K562 (cell line): ENCODE results near the gene TIAM1. TPM values are rescaled to one million over a fixed set of nuclear protein-coding genes. Genes with fewer than 3 reads are reported as not detected.

Experiments
- ATAC-seq: fragments of 200-7000 bp; cut with Tn5 transposase; 3 replicates; pipeline ENCODE4 v1.9.1; 2020; ENCODE audit warnings: moderate library complexity
- BruUV-seq: library from RNA; stranded (reverse); fragments of 400-500 nt; replicated peaks from 2 replicates; lab custom pipeline; 2021; lab: Mats Ljungman, UMichigan
- CTCF ChIA-PET: fragments of 300-600 bp; formaldehyde crosslinking; extraction: SDS; loops from one replicate; lab custom pipeline; 2021; ENCODE audit warnings: low intra/inter-chr PET ratio; lab: Yijun Ruan, JAX
- POLR2A ChIA-PET: fragments of 300-600, 350-650 bp; sonication (Branson Sonifier 250); formaldehyde crosslinking; extraction: SDS; loops from one replicate; lab custom pipeline; 2021; ENCODE audit warnings: antibody characterized with exemption, inconsistent platforms; lab: Yijun Ruan, JAX
- DNase-seq, 4 experiments: peaks; one replicate each; pipeline versions ENCODE4 v3.0.0 to v3.0.0-alpha.2; 2011 to 2018; ENCODE audit warnings: low spot score in 3 of 4, mixed read lengths in 3 of 4; ENCODE audit errors: extremely low read depth in 1 of 4
- FAIRE-seq: peaks from 2 replicates; lab custom pipeline; 2011; peaks lifted over from hg19 to GRCh38; lab: Jason Lieb, UNC
- H2AFZ ChIP-seq: 2 replicates; pipeline ENCODE4 v1.6.0; 2011; ENCODE audit warnings: low read depth, low read length, control low read depth, inconsistent platforms
- H3K27ac ChIP-seq: fragments of 200-600 bp; 3 replicates; pipeline ENCODE4 v1.8.0; 2011; ENCODE audit warnings: low read depth, mild to moderate bottlenecking, control low read depth, inconsistent platforms, low read length, moderate library complexity, mixed read lengths; ENCODE audit errors: extremely low read depth
- H3K27me3 ChIP-seq, 2 experiments: fragments of 300-600 bp in 1 of 2; 2 replicates in 1 of 2; 3 replicates in 1 of 2; pipeline versions ENCODE4 v1.6.0 to v1.8.0; 2011; ENCODE audit warnings: inconsistent platforms in 2 of 2, low read length in 2 of 2, mild to moderate bottlenecking in 1 of 2, mixed read lengths in 1 of 2, moderate library complexity in 1 of 2; ENCODE audit not compliant: control insufficient read depth in 2 of 2, insufficient read depth in 2 of 2
- H3K36me3 ChIP-seq: fragments of 300-600 bp; 3 replicates; pipeline ENCODE4 v1.8.0; 2011; ENCODE audit warnings: mild to moderate bottlenecking, low read length, inconsistent platforms; ENCODE audit not compliant: control insufficient read depth, insufficient read depth
- H3K4me1 ChIP-seq, 2 experiments: fragments of 200-600 bp in 1 of 2; replicated peaks in 1 of 2; 2 replicates in 1 of 2; 3 replicates in 1 of 2; pipeline versions ENCODE4 v1.5.1 to v1.8.0; 2011; ENCODE audit warnings: inconsistent platforms in 2 of 2, low read length in 2 of 2, mild to moderate bottlenecking in 1 of 2, mixed read lengths in 1 of 2, moderate library complexity in 1 of 2; ENCODE audit not compliant: control insufficient read depth in 2 of 2, insufficient read depth in 2 of 2
- H3K4me2 ChIP-seq: 2 replicates; pipeline ENCODE4 v1.6.1; 2011; ENCODE audit warnings: low read length, control low read depth, inconsistent platforms, mixed read lengths; ENCODE audit not compliant: insufficient read depth
- H3K4me3 ChIP-seq: fragments of 200-600 bp; sonication (generic), shearing (Covaris generic); 2 replicates; pipeline ENCODE4 v1.5.1; 2016; ENCODE audit warnings: control low read depth, inconsistent platforms
- H3K79me2 ChIP-seq: fragments of 200-600 bp; 3 replicates; pipeline ENCODE4 v1.8.0; 2011; ENCODE audit warnings: low read length, inconsistent platforms; ENCODE audit not compliant: control insufficient read depth, insufficient read depth
- H3K9ac ChIP-seq, 2 experiments: 2 replicates each; pipeline versions ENCODE4 v1.6.0 to v1.6.1; 2011; ENCODE audit warnings: low read depth in 2 of 2, low read length in 2 of 2, control low read depth in 1 of 2, inconsistent platforms in 1 of 2, mild to moderate bottlenecking in 1 of 2, mixed read lengths in 1 of 2; ENCODE audit not compliant: insufficient read depth in 1 of 2
- H3K9me1 ChIP-seq: one replicate; pipeline ENCODE4 v1.6.0; 2011; ENCODE audit warnings: inconsistent platforms, mild to moderate bottlenecking, low read length, moderate library complexity; ENCODE audit not compliant: control insufficient read depth, insufficient read depth
- H3K9me3 ChIP-seq: replicated peaks from 2 replicates; pipeline ENCODE4 v1.5.1; 2011; ENCODE audit warnings: low read depth, low read length, inconsistent platforms; ENCODE audit not compliant: control insufficient read depth, insufficient read depth
- H4K20me1 ChIP-seq: replicated peaks from 2 replicates; pipeline ENCODE4 v1.6.1; 2011; ENCODE audit warnings: low read length, inconsistent platforms, mixed read lengths; ENCODE audit not compliant: control insufficient read depth, insufficient read depth
- DDX20 ChIP-seq: fragments of 450-650 bp; IDR thresholded peaks from 2 replicates; pipeline ENCODE4 v1.6.1; 2016; ENCODE audit warnings: missing genetic modification characterization, low read depth, mild to moderate bottlenecking, missing compliant biosample characterization, moderate library complexity
- OTX1 ChIP-seq: fragments of 450-650 bp; formaldehyde crosslinking; IDR thresholded peaks from 2 replicates; pipeline ENCODE4 v1.4.0; 2022; ENCODE audit warnings: mild to moderate bottlenecking
- RAD51 ChIP-seq: fragments of 450-650 bp; IDR thresholded peaks from 2 replicates; pipeline ENCODE4 v1.7.1; 2016; ENCODE audit warnings: low read depth, mild to moderate bottlenecking, borderline replicate concordance
- RBM25 ChIP-seq: fragments of 200-400 bp; formaldehyde crosslinking; IDR thresholded peaks from 2 replicates; pipeline ENCODE4 v1.6.1; 2018; ENCODE audit warnings: low read length, low read depth, moderate library complexity; ENCODE audit not compliant: severe bottlenecking
- SP1 ChIP-seq: sonication (generic); formaldehyde crosslinking; IDR thresholded peaks from 2 replicates; pipeline ENCODE4 v1.8.1; 2022; ENCODE audit warnings: mild to moderate bottlenecking, missing genetic modification reagents
- WGBS: fragments of 100-300 bp; shearing (Covaris generic); methylation state at CpG from one replicate; pipeline ENCODE4 v1.1.6; 2016; ENCODE audit warnings: low coverage, mixed read lengths; ENCODE audit not compliant: insufficient coverage; ENCODE audit errors: missing lambda C conversion rate; 5-methylcytosine and 5-hydroxymethylcytosine counted together
- in situ Hi-C: fragments of 300-500 bp; cut with MboI; formaldehyde crosslinking; loops from 4 replicates; pipeline ENCODE4 v1.15.0; 2018; ENCODE audit warnings: inconsistent platforms, mixed read lengths
- intact Hi-C: fragments of 100-400 bp; cut with micrococcal nuclease; formaldehyde crosslinking; loops from 2 replicates; pipeline ENCODE4 v1.14.2; 2022
- polyA plus RNA-seq, 8 experiments: library from polyadenylated mRNA; depleted of rRNA in 4 of 8; stranded (reverse) in 5 of 8; unstranded in 3 of 8; fragments of >200 nt; fragmentation: Nextera tagmentation in 2 of 8; fragmentation: Illumina TruSeq in 1 of 8; extraction: Ambion mirVana in 2 of 8; extraction: Trizol in 1 of 8; gene quantifications; 2 replicates each; pipeline versions ENCODE4 v1.2.1 to v1.2.3, GENCODE V29; 2011 to 2014; ENCODE audit warnings: inconsistent platforms in 1 of 8, missing spikeins in 1 of 8
- total RNA-seq, 7 experiments: library from RNA; depleted of rRNA in 6 of 7; stranded (reverse); fragments of >200 nt in 6 of 7; fragmentation: Illumina TruSeq in 2 of 7; extraction: Trizol in 2 of 7; gene quantifications; 2 replicates each; pipeline versions ENCODE4 v1.2.1 to v1.2.3, GENCODE V29; 2011 to 2021; ENCODE audit warnings: low replicate concordance in 1 of 7
- TF ChIP-seq, protein P1 (sequence below): sonication (generic); formaldehyde crosslinking; IDR thresholded peaks from 2 replicates; pipeline ENCODE4 v1.8.1; 2023; ENCODE audit warnings: mild to moderate bottlenecking, missing genetic modification reagents, moderate library complexity
- TF ChIP-seq, protein P2 (sequence below): fragments of 450-650 bp; formaldehyde crosslinking; IDR thresholded peaks from 2 replicates; pipeline ENCODE4 v1.4.0; 2020; ENCODE audit warnings: mild to moderate bottlenecking, moderate library complexity

Gene TIAM1
- total and polyA plus RNA-seq, 9 of the 15 experiments (the other 6 are each of a cell fraction or from before 2014, with no cell fraction given), result 0.11 TPM; not detected in 8

DNA sequence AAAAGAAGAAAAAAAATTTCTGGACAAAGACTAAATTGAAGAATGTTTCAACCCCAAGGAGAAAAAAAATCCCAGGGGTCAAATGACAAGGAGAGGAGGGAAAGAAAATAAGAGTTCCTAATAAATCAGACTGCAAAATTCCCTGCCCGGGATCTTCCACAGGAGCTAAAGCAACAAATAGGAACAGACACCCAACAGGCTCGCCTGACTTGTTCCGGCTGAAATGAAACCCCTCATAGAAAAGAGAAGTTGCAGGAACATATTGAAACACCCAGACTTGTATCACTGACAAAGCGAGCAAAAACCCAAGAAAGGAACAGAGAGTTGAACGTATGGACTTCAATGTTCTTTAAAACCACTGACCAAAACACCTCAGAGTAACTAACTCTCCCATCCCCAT, 123.0 kb downstream of the TIAM1 start:
- no peaks in the 10 kb centered on the region for H3K79me2 ChIP-seq
- TF ChIP-seq, protein P1, sequence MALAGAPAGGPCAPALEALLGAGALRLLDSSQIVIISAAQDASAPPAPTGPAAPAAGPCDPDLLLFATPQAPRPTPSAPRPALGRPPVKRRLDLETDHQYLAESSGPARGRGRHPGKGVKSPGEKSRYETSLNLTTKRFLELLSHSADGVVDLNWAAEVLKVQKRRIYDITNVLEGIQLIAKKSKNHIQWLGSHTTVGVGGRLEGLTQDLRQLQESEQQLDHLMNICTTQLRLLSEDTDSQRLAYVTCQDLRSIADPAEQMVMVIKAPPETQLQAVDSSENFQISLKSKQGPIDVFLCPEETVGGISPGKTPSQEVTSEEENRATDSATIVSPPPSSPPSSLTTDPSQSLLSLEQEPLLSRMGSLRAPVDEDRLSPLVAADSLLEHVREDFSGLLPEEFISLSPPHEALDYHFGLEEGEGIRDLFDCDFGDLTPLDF, result no peak
- TF ChIP-seq, protein P2, sequence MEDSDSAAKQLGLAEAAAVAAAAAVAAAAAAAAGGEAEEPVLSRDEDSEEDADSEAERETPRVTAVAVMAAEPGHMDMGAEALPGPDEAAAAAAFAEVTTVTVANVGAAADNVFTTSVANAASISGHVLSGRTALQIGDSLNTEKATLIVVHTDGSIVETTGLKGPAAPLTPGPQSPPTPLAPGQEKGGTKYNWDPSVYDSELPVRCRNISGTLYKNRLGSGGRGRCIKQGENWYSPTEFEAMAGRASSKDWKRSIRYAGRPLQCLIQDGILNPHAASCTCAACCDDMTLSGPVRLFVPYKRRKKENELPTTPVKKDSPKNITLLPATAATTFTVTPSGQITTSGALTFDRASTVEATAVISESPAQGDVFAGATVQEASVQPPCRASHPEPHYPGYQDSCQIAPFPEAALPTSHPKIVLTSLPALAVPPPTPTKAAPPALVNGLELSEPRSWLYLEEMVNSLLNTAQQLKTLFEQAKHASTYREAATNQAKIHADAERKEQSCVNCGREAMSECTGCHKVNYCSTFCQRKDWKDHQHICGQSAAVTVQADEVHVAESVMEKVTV, result no peak
- TF ChIP-seq RAD51 (no peak), SP1 (CRISPR knock-in tag) (no peak), RBM25 (no peak), OTX1 (CRISPR knock-in tag) (no peak), DDX20 (tag) (no peak)
- TF ChIP-seq, all 486 proteins: peak for 0
- WGBS, result 0% methylated on average over 5 of the region's 5 CpGs
- no peak overlapping the region for H3K27ac ChIP-seq
- intact Hi-C loops (no loop called here), in situ Hi-C loops (no loop called here)
- ChIA-PET POLR2A (interaction anchor here (0.7 kb wide), 1 partner anchor 63 kb away, joined by 3 read pairs; no protein-coding TSS in a partner anchor), CTCF (no interaction called here)
- H3K4me1 ChIP-seq, result no peaks in the 10 kb centered on the region
- no peak overlapping the region for H3K4me3 ChIP-seq
- no peaks in the 10 kb centered on the region for H4K20me1 ChIP-seq
- FAIRE-seq (no peak), ATAC-seq (no peak), DNase-seq (no peak)
- no peak overlapping the region for H2AFZ ChIP-seq
- no peak overlapping the region for H3K4me2 ChIP-seq
- peaks cover 3 to 4% of the 10 kb centered on the region in 2 experiments; a peak in 4 of 5 replicates for H3K27me3 ChIP-seq
- H3K9ac ChIP-seq, result no peak overlapping the region
- BruUV-seq, result no TSS peak
- no peaks in the 10 kb centered on the region for H3K9me3 ChIP-seq
- no peaks in the 10 kb centered on the region for H3K36me3 ChIP-seq
- no peaks in the 10 kb centered on the region for H3K9me1 ChIP-seq
